Activated T-cell treated with anti-CD3 and anti-CD28 coated beads, Interleukin-2, amount 50 U/mL, for 48 hours (primary cell): ENCODE data around the gene MED25.
"Not testable (repeated sequence)": the region's sequence is repeated elsewhere in the genome, so short reads cannot be mapped to it uniquely, and the experiment has no call there.

ENCODE experiments used
- DNase-seq, 2 experiments: peaks; one replicate each; pipeline ENCODE4 v3.0.0-alpha.2; 2020

MED25 gene

DNA sequence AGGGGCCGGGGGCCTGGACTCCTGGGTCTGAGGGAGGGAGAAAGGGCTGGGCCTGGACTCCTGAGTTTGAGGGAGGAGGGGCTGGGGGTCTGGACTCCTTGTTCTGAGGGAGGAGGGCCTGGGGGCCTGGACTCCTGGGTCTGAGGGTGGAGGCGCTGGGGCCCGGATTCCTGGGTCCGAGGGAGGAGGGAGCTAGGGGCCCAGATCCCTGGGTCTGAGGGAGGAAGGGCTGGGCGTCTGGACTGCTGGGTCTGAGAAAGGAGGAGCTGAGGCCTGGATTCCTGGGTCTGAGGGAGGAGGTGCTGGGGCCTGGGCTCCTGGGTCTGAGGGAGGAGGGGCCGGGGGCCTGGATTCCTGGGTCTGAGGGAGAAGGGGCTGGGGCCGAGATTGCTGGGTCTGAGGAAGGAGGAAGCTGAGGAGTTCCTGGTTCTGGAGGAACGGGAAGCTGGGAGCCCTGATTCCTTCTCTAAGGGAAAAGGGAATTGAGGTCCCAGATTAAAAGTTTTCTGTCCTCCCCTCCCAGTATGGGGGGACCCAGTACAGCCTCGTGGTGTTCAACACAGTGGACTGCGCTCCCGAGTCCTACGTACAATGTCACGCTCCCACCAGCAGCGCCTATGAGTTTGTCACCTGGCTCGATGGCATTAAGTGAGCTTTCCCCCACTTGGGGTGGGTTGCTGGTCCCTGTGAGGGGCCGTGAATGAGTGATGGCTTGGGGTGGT, 721 bp downstream of the MED25 start:
- DNase-seq = no peak

DNA sequence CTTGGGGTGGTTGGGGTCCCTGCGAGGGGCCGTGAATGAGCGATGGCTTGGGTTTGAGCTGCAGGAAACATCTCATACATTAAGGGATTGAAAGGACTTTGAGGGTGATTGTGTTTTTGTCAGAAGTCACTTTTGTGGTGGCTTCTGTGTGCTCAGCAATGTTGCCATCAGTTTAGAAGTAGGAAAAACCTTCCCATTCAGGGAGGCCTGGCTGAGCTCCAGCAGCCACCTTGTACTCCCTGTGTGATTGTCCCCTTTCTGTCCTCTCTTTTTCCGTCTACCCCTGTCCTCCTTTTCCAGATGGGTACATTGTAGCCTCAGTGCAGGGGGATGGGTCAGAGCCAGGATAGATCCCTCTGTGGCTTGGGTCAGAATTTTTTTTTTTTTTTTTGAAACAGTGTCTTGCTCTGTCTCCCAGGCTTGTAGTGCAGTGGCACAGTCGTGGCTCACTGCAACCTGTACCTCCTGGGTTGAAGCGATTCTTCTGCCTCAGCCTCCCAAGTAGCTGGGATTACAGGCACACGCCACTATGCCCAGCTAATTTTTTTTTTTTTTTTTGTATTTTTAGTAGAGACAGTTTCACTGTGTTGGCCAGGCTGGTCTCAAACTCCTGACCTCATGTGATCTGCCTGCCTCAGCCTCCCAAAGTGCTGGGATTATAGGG, 1.5 kb downstream of the MED25 start:
- DNase-seq = not testable (repeated sequence)

DNA sequence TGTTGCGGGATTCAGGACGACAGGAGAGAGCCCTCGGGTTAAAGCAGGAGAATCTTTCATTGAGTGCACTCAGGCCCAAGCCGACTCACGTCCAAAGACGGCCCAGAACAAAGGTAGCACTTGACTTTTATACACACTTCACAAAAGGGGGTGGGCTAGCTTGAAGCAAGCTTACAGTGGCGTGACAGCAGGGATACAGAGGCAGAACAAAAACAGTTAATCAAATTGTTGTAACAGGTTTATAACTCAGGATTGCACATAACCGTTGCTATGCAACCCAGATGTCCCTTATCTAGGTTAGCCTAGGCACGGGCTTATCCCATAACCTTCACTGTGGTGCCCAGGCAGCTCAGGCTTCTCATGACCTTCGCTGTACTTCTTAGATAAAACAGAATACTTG, 2.0 kb downstream of the MED25 start:
- DNase-seq = no peak

DNA sequence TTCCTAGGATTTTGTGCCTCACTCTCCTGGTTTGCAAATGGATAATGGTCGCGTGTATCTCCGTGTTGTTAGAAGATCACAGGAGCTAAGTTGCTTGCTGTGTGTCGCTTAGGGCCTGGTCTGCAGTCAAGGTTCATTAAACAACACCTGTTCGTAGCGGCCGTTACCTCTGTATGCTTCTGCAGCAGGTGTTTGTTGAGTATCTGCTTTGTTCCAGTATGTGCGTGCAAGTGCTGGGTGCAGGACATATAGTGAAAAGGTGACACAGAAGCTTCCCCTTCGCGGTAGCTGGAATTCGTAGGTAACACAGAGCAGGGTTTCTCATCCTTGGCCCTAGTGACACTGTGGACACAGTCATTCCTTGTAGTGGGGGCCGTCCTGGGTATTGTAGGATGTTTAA, 5.4 kb downstream of the MED25 start:
- no peak for DNase-seq

DNA sequence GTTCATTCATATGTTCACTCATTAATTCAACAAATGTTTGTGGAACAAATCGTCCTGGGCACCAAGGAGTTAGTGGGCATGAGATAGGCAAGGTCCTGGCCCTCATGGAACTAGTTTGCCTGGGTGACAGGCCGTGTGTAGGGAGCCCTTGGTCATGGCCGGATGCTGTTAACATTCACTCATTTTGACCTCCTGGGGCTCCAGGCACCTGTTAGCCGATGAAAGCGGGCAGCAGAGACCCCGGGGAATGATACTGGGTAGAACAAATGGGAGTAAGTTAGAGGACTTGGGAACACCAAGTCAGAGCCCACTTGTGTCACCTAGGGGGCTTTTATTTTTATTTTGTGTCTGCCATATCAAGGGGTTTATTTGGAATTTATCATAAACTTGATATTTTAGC, 6.6 kb downstream of the MED25 start:
- DNase-seq = no peak

DNA sequence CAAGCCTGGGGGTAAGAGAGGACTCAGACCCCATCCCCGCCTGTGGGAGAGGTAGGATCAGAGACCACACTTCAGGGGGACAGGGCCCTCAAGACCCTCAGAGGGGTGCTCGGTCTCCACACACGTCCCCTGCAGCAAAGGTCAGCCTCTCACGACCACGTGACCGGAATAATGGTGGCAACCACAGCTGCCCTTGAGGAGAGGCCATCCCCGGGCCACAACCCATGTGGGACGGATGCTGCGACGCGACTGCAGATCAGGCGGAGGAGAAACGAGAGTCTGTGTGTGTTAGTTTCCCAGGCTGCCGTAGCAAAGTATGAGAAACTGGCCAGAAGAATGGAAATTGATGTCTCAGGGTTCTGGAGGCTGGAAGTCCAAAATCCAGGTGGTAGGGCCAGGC, 8.9 kb downstream of the MED25 start:
- DNase-seq = no peak

DNA sequence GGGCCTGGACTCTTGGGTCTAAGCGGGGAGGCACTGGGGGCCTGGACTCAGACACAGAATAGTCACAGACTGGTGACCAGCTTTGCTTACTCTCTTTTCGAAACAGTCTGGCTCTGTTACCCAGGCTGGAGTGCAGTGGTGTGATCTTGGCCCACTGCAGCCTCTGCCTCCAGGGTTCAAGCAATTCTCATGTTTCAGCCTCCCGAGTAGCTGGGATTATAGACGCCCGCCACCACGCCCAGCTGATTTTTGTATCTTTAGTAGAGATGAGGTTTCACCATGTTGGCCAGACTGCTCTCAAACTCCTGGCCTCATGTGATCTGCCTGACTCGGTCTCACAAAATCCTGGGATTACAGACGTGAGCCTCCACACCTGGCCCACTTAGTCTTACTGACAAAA, 11.1 kb downstream of the MED25 start:
- DNase-seq = no peak

DNA sequence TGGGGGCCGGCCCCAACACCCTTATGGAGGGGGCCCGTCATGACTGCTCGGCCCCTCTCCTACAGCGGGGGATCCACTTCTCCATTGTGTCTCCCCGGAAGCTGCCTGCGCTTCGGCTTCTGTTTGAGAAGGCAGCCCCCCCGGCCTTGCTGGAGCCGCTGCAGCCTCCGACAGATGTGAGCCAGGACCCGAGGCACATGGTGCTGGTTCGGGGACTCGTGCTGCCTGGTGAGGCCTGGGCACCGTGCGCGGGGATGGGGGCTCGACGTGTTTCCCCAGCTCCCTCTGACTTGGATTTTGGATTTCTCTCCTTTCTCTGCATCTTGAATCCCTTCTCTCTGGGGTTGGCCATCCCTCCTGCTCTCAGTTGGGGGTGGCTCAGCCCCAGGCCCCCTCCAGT, 11.6 kb downstream of the MED25 start:
- DNase-seq = no peak

DNA sequence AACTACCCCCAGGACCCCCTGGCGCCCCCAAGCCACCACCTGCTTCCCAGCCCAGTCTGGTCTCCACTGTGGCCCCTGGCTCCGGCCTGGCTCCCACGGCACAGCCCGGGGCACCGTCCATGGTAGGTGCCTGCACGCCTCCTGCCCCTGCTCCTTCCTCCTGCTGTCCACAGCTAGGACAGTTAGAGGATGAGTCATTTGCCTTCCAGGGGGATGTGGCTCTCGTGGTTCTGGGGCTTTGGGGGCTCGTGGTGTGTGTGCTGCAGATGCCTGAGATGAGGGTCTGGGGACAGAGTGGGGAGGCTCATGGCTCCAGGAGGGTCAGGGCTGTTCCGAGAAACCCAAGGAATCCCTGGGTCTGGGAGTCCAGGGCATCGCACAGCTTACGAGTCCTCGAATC, 12.7 kb downstream of the MED25 start:
- no peak for DNase-seq

DNA sequence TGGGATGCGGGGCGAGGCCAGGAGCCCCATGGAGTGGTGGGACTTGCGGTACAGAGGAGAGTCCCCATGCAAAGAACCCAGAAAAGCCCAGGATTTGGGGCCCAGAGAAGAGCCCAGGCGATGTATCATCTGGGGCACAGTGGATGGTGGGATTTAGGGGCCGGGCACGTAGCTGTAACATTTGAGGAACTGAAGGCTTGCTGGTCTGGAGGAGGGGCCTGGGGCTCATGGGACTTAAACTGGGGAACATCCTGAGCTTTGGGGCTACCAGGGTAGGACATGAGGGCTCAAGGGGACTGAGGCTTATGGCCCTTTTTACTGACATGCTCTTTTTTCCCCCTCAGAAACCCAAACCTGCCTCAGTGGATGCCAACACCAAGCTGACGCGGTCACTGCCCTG, 13.5 kb downstream of the MED25 start:
- DNase-seq = no peak

DNA sequence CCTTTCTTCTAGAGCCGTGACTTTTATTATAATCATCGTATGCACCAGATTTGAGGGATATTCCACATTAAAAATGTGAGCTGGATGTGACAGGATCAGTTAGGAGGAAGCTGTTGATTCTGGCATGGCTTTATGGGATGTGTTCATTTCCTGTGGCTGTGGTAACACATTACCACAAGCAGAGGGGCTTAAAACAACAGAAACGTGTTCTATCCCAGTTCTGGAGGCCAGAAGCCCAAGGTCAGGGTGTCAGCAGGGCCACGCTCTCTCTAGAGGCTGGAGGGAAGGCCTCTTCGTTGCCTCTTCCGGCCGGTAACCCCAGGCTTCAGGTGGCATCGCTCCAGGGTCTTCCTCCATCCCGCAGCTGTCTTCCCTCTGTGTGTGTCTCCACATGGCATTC, 14.5 kb downstream of the MED25 start:
- DNase-seq = no peak

DNA sequence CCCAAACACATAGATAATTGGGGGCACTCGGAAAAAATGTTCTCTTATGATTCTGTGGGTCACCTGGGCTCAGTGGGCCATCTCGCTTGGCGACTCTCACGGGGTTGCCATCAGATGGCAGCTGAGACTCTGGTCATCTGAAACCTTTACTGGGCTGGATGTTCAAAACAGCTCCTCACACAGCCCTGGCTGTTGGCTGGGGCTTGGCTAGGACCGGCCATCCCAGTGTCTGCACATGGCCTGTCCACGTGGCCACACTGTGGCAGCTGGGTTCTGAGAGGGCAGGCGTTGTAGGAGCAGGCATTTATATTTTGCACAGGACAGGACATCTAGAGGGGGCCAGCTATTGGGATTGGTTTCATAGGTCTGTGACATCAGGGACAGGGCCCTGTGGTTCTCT, 15.5 kb downstream of the MED25 start:
- no peak for DNase-seq

DNA sequence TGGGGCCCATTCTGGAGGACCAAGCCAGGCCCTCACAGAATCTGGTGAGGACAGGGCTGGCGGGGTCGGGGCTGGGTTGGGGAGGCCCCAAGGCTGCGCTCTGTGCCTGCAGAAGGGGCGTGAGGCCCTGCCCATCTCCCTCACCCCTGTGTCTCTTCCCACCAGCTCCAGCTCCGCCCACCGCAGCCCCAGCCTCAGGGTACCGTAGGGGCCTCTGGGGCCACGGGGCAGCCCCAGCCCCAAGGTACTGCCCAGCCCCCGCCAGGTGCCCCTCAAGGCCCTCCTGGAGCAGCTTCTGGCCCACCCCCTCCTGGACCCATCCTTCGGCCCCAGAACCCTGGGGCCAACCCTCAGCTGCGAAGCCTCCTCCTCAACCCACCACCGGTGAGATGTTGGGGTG, 17.5 kb downstream of the MED25 start:
- no peak for DNase-seq

DNA sequence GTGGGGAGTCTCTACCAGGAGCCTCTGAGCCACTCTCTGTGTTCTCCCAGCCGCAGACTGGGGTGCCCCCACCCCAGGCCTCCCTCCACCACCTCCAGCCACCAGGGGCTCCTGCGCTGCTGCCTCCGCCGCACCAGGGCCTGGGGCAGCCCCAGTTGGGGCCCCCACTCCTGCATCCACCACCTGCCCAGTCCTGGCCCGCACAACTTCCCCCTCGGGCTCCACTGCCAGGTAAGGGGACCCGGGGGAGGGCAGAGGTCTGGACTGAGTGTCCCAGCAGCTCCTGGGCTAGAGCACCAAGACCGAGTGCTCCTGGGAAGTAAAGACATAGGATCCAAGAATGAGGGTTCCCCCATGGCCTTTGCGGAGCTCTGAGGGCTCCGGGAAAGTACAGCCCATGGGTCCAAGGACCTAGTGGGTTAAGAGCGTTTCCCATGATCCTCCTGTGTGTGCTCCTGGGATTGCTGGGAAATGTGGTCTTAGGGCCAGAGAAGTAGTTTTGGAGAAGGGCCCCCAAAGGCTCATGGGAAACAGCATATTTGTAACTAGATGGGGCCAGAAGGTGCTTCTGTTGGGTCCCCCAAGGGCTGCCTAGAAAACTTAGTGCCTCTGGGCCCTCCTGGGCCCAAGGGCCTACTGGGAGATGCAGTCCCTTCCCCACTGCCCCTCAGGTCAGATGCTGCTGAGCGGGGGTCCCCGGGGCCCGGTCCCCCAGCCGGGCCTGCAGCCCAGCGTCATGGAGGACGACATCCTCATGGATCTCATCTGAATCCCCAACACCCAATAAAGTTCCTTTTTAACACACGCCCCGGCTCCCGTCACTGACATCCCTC, 18.3 kb downstream of the MED25 start:
- no peak for DNase-seq

DNA sequence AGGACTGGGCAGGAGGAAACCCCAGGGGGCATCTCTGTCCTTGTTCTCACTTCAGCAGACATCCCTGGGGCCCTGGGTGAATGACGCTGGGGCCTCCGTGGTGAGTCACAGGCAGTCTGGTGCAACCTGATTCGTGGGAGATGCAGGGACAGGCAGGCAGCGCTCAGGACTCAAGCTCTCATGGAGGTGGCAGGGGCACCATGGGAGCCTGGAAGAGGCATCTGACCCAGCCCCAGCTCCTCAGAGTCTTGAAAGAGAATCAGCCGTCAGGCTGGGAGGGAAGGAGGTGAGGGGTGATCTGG, 18.9 kb downstream of the MED25 start:
- DNase-seq = no peak

DNA sequence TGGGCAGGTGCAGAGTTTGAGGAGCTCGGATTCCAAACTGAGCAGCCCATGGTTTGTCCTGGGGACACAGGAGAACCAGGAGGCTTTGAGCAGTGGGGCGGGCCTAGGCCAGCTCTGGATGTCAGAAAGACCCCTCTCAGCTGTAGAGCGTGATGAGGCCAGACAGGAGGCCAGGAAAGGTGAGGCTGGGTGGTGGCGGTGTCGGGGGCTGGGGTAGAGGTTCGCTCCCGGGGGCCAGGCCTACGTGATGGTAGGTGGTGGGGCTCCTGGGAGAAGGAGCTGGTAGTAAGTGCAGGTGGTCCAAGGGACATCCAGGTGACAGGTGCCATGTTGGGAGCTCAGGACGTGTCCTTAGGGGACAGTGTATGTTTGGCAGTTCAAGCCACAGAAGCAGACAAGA, 19.3 kb downstream of the MED25 start:
- no peak for DNase-seq

DNA sequence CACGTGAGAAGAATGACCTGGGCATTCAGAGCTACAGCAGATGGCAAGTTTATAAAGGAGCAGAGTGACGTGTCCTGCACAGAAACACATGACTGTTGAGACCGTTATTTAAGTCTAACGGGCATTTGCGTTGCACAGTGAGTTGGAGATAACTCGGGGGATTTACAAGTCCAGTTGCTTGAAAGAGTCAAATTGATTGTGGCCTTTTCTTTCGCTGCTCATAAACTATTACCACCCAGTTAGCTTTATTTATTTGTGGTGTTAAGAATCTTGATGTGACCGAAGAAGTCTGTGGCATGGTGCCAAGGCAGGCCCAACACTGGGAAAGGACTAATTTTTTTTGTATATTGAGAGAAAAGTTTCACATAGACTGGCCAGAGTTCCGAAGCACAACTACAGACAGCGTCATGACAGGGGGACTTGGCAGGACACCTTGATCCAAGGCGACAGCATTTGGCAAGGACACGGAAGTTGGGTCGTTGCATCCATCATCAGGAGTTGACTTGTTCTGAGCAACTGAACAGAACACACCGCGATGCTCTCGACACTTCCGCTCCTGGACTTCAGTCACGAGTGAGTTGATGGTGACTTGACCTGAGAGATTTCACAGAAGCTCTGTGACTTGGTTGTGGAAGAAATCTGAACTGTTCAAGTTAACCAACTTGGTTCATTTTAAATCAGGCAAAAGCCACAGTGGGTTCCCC, 20.9 kb downstream of the MED25 start:
- no peak for DNase-seq

DNA sequence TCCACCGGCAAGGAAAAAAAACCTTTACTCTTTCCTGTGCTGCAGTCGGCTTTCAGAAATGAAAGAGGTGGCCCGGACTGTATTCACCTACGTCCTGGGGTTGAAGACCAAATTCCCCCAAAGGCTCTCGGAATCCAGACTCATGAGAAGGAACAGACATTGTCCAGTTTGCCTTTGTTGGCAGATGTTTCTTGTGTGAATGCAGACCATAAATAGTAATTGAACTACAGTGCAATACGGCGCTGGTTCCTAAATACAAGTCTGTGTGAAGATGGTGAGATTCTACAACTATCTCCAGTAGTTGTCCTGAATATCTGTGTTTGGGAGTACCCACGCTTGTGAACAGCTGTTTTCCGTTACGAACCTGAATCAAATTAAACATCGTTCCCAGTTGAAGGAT, 21.6 kb downstream of the MED25 start:
- DNase-seq = no peak

DNA sequence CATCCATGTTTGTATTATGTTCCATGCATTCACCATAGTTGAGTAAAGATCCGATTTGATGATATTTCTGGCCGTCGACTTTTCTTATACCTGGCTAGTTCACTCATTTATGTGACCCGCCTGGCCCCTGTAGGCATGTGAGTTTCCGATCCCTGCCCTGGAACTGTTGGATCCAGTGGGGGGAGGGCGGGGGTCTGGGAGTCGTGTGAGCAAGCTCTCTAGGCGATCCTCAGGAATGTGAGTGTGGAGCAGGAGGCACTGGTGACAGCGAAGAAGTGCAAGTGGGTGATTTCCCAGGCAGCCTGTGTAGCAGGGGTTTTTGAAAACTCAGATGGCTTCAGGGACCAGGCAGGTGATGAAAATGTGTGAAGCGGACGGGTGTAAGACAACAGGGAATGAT, 22.2 kb downstream of the MED25 start:
- DNase-seq = no peak

DNA sequence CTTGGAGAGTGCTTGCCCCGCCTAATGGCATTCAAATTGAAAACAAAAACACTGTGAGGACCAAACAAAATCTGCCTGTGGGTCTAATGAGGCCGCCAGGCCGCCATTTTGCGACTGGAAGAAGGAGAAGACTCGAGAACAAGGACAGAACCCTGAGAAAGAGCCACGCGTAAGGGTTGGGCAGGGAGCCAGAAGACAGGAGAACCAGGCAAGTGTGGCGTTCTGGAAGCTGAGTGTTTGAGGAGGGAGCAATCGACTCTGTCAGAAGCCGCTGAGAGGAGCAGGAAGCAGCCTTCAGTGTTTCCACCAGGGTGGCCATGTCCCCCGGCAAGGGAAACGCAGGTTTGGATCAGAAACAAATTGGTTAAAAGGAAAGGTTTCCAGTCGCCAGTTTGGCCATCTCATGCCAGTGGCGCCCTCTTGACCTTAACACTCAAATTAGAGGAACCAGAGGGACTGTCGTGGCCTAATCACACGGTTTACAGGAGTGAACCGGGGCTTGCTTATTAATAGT, 22.7 kb downstream of the MED25 start:
- no peak for DNase-seq

DNA sequence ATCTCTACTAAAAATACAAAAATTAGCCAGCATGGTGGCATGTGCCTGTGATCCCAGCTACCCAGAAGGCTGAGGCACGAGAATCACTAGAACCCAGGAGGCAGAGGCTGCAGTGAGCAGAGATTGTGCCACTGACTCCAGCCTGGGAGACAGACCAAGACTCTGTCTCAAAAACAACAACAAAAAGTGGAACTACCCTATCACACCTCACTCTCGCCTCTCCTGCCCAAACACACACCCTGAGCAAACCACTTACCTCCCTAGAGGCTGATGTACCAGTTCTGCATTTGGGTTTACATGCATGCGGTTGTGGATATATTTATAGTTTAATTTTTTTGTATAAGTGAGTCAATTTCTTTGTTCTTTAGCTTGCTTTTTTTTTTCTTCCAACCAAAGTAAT, 25.2 kb downstream of the MED25 start:
- DNase-seq = no peak

DNA sequence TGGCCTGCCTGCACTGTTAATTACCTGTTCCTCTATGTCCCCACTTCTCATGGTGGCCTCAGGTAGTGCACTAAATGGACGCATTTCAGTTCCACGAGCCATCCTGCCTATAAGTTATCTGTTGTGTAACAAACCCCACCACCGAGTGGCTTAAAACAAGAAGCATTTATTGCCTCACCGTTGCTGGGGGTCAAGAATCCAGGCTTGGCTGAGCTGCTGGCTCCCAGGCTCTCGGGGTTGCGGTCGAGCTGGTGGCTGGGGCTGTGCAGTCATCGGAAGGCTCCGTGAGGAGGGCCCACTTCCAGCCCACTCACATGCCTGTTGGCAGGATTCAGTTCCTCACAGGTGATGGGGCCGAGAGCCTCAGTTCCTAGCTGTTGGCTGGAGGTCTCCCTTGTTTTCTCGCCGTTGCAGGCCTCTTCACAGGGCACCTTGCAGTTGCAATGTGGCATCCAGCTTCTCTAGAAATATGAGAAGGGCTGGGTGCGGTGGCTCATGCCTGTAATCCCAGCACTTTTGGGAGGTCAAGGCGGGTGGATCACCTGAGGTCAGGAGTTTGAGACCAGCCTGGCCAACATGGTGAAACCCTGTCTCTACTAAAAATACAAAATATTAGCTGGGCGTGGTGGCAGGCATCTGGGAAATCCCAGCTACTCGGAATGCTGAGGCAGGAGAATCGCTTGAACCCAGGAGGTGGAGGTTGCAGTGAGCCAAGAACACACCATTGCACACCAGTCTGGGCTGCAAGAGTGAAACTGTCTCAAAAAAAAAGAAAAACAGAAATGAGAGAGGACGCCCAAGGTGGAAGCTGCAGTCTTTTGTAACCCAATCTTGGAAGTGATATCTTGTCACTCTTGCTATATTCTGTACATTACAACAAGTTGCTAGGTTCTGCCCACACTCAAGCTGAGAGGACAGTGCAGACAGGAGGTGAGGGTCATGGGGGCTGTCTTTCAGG, 26.3 kb downstream of the MED25 start:
- DNase-seq = no peak
